Cortex of kidney (tissue), 1 donor: Measurements from ENCODE around the gene TMEM192.
A peak's percentile ranks its signal among the peaks of the same experiment; 100 is the strongest.
"Not testable (repeated sequence)": the region's sequence is repeated elsewhere in the genome, so short reads cannot be mapped to it uniquely, and the experiment has no call there.

ENCODE experiments used
- DNase-seq: peaks from one replicate; lab custom pipeline; 2025; lab: John Stamatoyannopoulos, UW

Gene TMEM192

GRCh38 chr4:165112368-165113121 lies at the start of gene TMEM192:
Gene TMEM192, minus strand, starts transcription at chr4:165112860. Its CDS starts 87 bp downstream, at chr4:165112773.
- DNase-seq = peak; percentile 43

- no peak for DNase-seq
Observed at GRCh38 chr4:165158762-165159161, 46.1 kb upstream of the TMEM192 start.

GRCh38 chr4:165156906-165157305 lies 44.2 kb upstream of the TMEM192 start:
- DNase-seq = no peak

- no peak for DNase-seq
Observed at GRCh38 chr4:165154482-165154881, 41.8 kb upstream of the TMEM192 start.

- DNase-seq = no peak
Observed at GRCh38 chr4:165152527-165152926, 39.9 kb upstream of the TMEM192 start.

GRCh38 chr4:165151734-165152133 lies 39.1 kb upstream of the TMEM192 start:
- no peak for DNase-seq

- DNase-seq = no peak
Observed at GRCh38 chr4:165150545-165150944, 37.9 kb upstream of the TMEM192 start.

GRCh38 chr4:165138843-165139242 lies 26.2 kb upstream of the TMEM192 start:
- no peak for DNase-seq

- no peak for DNase-seq
Observed at GRCh38 chr4:165137205-165137604, 24.5 kb upstream of the TMEM192 start.

- DNase-seq = no peak
Observed at GRCh38 chr4:165136529-165136928, 23.9 kb upstream of the TMEM192 start.

GRCh38 chr4:165133150-165133549 lies 20.5 kb upstream of the TMEM192 start:
- DNase-seq = no peak

GRCh38 chr4:165131247-165131832 lies 18.7 kb upstream of the TMEM192 start:
- DNase-seq = no peak

- DNase-seq = no peak
Observed at GRCh38 chr4:165129924-165130323, 17.3 kb upstream of the TMEM192 start.

- DNase-seq = not testable (repeated sequence)
Observed at GRCh38 chr4:165125869-165126499, 13.3 kb upstream of the TMEM192 start.

GRCh38 chr4:165124488-165124887 lies 11.8 kb upstream of the TMEM192 start:
- no peak for DNase-seq

- no peak for DNase-seq
Observed at GRCh38 chr4:165118256-165118909, 5.7 kb upstream of the TMEM192 start.

GRCh38 chr4:165115301-165115700 lies 2.6 kb upstream of the TMEM192 start:
- DNase-seq = no peak

GRCh38 chr4:165111906-165112367 lies 723 bp downstream of the TMEM192 start:
- no peak for DNase-seq

- DNase-seq = no peak
Observed at GRCh38 chr4:165106518-165106917, 6.1 kb downstream of the TMEM192 start.

GRCh38 chr4:165101641-165102040 lies 11.0 kb downstream of the TMEM192 start:
- no peak for DNase-seq

GRCh38 chr4:165096776-165097175 lies 15.9 kb downstream of the TMEM192 start:
- DNase-seq = no peak

- DNase-seq = no peak
Observed at GRCh38 chr4:165095291-165095690, 17.4 kb downstream of the TMEM192 start.

- no peak for DNase-seq
Observed at GRCh38 chr4:165094873-165095272, 17.8 kb downstream of the TMEM192 start.
